Suprapubic skin (tissue), 4 donors: ENCODE results near the gene CDC6.

ENCODE experiments used
- EP300 ChIP-seq: sonication (generic); formaldehyde crosslinking; IDR thresholded peaks from one replicate; pipeline ENCODE4 v1.6.1; 2017; ENCODE audit warnings: antibody characterized with exemption
- POLR2A ChIP-seq, 2 donors: fragments of 450-650 bp; IDR thresholded peaks; one replicate each; pipeline ENCODE4 v1.6.1; 2017; ENCODE audit warnings: antibody characterized with exemption in 2 of 2, mild to moderate bottlenecking in 2 of 2, moderate library complexity in 2 of 2
- POLR2AphosphoS5 ChIP-seq, 3 donors: sonication (generic); formaldehyde crosslinking; IDR thresholded peaks; one replicate each; pipeline ENCODE4 v1.6.1; 2017; ENCODE audit warnings: antibody characterized with exemption in 3 of 3
- TF ChIP-seq, protein P1 (sequence below), 2 donors: fragments of 200-600 bp in 1 of 2; fragments of 450-650 bp in 1 of 2; sonication (generic) in 1 of 2; IDR thresholded peaks; one replicate each; pipeline ENCODE4 v1.5.1; 2016 to 2019; ENCODE audit warnings: antibody characterized with exemption in 2 of 2, mild to moderate bottlenecking in 1 of 2, moderate library complexity in 1 of 2

DNA sequence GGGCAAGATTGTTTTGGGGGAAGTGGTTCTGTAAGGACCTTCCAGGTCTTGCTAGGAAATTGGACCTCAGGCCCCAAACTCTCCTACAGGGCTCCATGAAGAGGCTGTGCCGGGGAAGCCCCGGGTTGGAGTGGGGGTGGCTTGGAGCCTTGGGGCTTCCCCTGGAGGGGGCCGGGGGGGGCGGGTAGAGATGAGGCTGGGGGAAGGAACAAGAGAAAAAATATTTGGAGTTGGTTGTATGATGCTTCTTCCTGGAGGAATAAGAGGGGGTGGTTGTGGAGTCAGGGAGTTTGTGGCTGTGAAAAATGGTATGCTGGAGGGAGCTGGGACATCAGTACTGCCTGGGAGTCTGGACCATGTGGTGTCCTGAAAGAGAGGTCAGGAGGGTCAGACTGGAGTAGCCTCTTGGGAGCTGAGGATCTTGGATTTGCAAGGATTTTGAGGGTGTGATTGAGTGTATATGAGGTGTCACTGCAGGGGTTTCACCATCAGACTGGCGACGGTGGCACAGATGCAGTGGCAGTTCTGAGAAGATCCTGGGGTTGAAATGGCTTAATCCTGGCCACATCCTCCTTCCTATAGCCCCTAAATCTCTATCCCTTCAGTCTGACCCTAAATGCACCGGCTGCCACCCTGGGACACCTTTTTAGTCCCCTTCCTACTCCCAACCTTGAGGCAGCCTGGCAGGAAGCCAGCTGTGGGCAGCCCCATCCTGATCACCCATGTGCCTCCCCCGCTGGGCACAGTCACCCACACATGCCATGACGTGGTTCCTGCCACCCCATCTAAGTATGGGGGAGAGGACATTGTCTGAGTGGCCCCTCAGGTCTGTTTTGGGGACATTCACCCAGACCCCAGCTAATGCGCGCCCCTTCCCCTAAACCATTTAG lies 32.2 kb downstream of the CDC6 start:
- TF ChIP-seq POLR2A (IDR thresholded peaks at IDR 0.05) (no peak), POLR2AphosphoS5 (IDR thresholded peaks at IDR 0.05) (no peak), EP300 (no peak)
- TF ChIP-seq, protein P1, sequence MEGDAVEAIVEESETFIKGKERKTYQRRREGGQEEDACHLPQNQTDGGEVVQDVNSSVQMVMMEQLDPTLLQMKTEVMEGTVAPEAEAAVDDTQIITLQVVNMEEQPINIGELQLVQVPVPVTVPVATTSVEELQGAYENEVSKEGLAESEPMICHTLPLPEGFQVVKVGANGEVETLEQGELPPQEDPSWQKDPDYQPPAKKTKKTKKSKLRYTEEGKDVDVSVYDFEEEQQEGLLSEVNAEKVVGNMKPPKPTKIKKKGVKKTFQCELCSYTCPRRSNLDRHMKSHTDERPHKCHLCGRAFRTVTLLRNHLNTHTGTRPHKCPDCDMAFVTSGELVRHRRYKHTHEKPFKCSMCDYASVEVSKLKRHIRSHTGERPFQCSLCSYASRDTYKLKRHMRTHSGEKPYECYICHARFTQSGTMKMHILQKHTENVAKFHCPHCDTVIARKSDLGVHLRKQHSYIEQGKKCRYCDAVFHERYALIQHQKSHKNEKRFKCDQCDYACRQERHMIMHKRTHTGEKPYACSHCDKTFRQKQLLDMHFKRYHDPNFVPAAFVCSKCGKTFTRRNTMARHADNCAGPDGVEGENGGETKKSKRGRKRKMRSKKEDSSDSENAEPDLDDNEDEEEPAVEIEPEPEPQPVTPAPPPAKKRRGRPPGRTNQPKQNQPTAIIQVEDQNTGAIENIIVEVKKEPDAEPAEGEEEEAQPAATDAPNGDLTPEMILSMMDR (IDR thresholded peaks at IDR 0.05), result no peak
